ENCODE data around the gene RASSF3.

The RASSF3 gene

DNA sequence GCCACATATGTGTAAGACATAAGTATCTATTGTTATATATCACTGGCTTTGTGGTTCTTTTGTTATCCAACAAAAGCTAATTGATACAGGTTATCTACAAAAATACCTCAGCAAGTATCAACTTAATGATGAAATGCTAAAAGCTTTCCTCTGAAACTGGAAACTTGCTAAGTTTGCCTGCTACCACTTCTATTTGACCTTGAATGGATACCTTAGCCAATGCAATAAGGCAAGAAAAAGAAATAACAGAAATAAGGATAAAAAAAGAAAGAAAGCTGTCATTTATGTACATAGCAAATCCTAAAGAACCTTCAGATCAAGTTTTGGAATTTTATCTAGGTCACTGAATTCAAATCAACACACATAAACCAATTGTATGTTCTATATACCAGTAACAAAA lies 35.5 kb upstream of the RASSF3 start:
- H3F3A ChIP-seq (ENCODE audit: insufficient read depth, low read length), result no peaks in the 10 kb centered on the region
- H3K36me3 ChIP-seq (ENCODE audit: insufficient read depth, low read length), result no peaks in the 10 kb centered on the region; the same call in 1 of the 2 replicates
- H4K20me1 ChIP-seq (ENCODE audit: insufficient read depth, low read length), result no peaks in the 10 kb centered on the region
- no peaks in the 10 kb centered on the region for H3K79me2 ChIP-seq (ENCODE audit: insufficient read depth, low read length)
- H3K27ac ChIP-seq (ENCODE audit: low read depth, low read length, poor library complexity, severe bottlenecking), result no peak overlapping the region
- no peaks in the 10 kb centered on the region for H3K4me1 ChIP-seq (ENCODE audit: insufficient read depth, low read length, severe bottlenecking)
- no peak overlapping the region for H2AFZ ChIP-seq (ENCODE audit: low read length)
- H3K4me3 ChIP-seq (ENCODE audit: low read depth, low read length, poor library complexity, severe bottlenecking), result no peak overlapping the region
- H3K9me3 ChIP-seq (ENCODE audit: low read length), result peaks cover 6% of the 10 kb centered on the region
- H3K9ac ChIP-seq (ENCODE audit: low read length), result no peak overlapping the region
- H3K9me2 ChIP-seq (ENCODE audit: low read depth, low read length), result no peaks in the 10 kb centered on the region
- H3K27me3 ChIP-seq (ENCODE audit: insufficient read depth, low read length), result peaks cover 14% of the 10 kb centered on the region; the same call in 1 of the 2 replicates
- H3K4me2 ChIP-seq (ENCODE audit: low read length), result no peak overlapping the region
- no peak for TF ChIP-seq EZH2 (IDR thresholded peaks at IDR 0.05; ENCODE audit: borderline replicate concordance, low read length)
- TF ChIP-seq, protein P1, sequence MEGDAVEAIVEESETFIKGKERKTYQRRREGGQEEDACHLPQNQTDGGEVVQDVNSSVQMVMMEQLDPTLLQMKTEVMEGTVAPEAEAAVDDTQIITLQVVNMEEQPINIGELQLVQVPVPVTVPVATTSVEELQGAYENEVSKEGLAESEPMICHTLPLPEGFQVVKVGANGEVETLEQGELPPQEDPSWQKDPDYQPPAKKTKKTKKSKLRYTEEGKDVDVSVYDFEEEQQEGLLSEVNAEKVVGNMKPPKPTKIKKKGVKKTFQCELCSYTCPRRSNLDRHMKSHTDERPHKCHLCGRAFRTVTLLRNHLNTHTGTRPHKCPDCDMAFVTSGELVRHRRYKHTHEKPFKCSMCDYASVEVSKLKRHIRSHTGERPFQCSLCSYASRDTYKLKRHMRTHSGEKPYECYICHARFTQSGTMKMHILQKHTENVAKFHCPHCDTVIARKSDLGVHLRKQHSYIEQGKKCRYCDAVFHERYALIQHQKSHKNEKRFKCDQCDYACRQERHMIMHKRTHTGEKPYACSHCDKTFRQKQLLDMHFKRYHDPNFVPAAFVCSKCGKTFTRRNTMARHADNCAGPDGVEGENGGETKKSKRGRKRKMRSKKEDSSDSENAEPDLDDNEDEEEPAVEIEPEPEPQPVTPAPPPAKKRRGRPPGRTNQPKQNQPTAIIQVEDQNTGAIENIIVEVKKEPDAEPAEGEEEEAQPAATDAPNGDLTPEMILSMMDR (IDR thresholded peaks at IDR 0.05; ENCODE audit: low read length), result no peak

- H3K27me3 ChIP-seq (ENCODE audit: insufficient read depth, low read length), result peaks cover 14% of the 10 kb centered on the region; the same call in 1 of the 2 replicates
- H3K27ac ChIP-seq (ENCODE audit: low read depth, low read length, poor library complexity, severe bottlenecking), result no peak overlapping the region
- no peak overlapping the region for H3K4me3 ChIP-seq (ENCODE audit: low read depth, low read length, poor library complexity, severe bottlenecking)
- peaks cover 6% of the 10 kb centered on the region for H3K9me3 ChIP-seq (ENCODE audit: low read length)
- no peaks in the 10 kb centered on the region for H4K20me1 ChIP-seq (ENCODE audit: insufficient read depth, low read length)
- no peaks in the 10 kb centered on the region for H3K4me1 ChIP-seq (ENCODE audit: insufficient read depth, low read length, severe bottlenecking)
- no peak for TF ChIP-seq EZH2 (IDR thresholded peaks at IDR 0.05; ENCODE audit: borderline replicate concordance, low read length)
- TF ChIP-seq, protein P1 (IDR thresholded peaks at IDR 0.05; ENCODE audit: low read length), result no peak
- H3K4me2 ChIP-seq (ENCODE audit: low read length), result no peak overlapping the region
- H3K79me2 ChIP-seq (ENCODE audit: insufficient read depth, low read length), result no peaks in the 10 kb centered on the region
- no peaks in the 10 kb centered on the region for H3K9me2 ChIP-seq (ENCODE audit: low read depth, low read length)
- H2AFZ ChIP-seq (ENCODE audit: low read length), result no peak overlapping the region
- H3K9ac ChIP-seq (ENCODE audit: low read length), result no peak overlapping the region
- no peaks in the 10 kb centered on the region; the same call in 1 of the 2 replicates for H3K36me3 ChIP-seq (ENCODE audit: insufficient read depth, low read length)
- no peaks in the 10 kb centered on the region for H3F3A ChIP-seq (ENCODE audit: insufficient read depth, low read length)
Measured at GRCh38 chr12:64577046-64577445, 33.2 kb upstream of the RASSF3 start.

DNA sequence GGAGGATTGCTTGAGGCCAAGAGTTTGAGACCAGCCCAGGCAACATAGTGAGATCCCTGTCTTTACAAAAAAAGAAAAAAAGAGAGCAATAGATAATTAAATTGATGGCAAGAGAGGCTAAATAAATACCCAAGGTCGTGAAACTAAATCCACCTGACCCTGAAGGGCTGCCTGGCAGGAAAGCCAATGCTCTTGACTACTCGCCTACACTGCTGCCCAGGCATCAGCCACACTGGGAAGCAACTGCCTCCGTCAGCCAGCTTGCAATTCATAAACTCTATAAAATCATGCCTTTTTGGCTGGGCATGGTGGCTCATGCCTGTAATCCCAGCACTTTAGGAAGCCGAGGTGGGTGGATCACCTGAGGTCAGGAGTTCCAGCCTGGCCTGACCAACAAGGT lies 31.7 kb upstream of the RASSF3 start:
- no peak for TF ChIP-seq EZH2 (IDR thresholded peaks at IDR 0.05; ENCODE audit: borderline replicate concordance, low read length)
- TF ChIP-seq, protein P1 (IDR thresholded peaks at IDR 0.05; ENCODE audit: low read length), result no peak
- Histone ChIP-seq H3K4me3 (ENCODE audit: low read depth, low read length, poor library complexity, severe bottlenecking) (no peak overlapping the region), H3K79me2 (ENCODE audit: insufficient read depth, low read length) (no peaks in the 10 kb centered on the region), H3K4me1 (ENCODE audit: insufficient read depth, low read length, severe bottlenecking) (peaks cover 1% of the 10 kb centered on the region), H2AFZ (ENCODE audit: low read length) (no peak overlapping the region), H3K9me2 (ENCODE audit: low read depth, low read length) (no peaks in the 10 kb centered on the region), H3F3A (ENCODE audit: insufficient read depth, low read length) (no peaks in the 10 kb centered on the region), H4K20me1 (ENCODE audit: insufficient read depth, low read length) (no peaks in the 10 kb centered on the region), H3K9ac (ENCODE audit: low read length) (no peak overlapping the region), H3K36me3 (ENCODE audit: insufficient read depth, low read length) (no peaks in the 10 kb centered on the region; the same call in 1 of the 2 replicates), H3K27ac (ENCODE audit: low read depth, low read length, poor library complexity, severe bottlenecking) (no peak overlapping the region), H3K4me2 (ENCODE audit: low read length) (no peak overlapping the region), H3K9me3 (ENCODE audit: low read length) (peaks cover 6% of the 10 kb centered on the region), H3K27me3 (ENCODE audit: insufficient read depth, low read length) (peaks cover 14% of the 10 kb centered on the region; the same call in 1 of the 2 replicates)
